ENCODE measurements around the gene GNA12.

The GNA12 gene

DNA sequence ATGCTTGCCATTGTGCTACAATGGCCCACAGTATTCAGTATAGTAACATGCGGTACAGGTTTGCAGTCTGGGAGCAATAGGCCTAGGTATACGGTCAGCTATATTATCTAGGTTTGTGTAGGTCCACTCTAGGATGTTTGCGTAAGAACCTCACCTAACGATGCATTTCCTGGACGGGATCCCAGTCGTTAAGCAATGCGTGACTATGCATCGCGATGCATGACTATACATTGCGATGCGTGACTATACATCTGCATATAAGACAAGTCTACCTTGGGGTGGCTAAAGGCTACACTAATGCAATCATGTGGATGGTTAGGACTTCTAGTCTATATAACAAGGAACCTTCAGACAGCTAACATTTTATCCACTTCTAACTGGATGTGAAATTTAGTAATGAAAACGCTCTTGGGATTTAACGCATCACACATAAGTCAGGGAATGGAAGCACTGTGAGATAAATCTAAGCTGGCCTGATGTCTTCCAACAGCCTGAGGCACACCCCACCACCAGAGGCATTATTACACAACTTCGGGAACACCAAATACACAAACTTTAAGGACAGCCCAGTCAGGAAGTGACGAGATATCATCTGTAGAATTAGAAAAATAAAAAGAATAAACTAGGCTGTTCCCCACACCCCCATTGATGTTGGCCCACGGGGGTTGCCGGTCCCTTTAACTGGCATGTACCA is 9.2 kb downstream of the GNA12 start:
- no peak for DNase-seq

DNA sequence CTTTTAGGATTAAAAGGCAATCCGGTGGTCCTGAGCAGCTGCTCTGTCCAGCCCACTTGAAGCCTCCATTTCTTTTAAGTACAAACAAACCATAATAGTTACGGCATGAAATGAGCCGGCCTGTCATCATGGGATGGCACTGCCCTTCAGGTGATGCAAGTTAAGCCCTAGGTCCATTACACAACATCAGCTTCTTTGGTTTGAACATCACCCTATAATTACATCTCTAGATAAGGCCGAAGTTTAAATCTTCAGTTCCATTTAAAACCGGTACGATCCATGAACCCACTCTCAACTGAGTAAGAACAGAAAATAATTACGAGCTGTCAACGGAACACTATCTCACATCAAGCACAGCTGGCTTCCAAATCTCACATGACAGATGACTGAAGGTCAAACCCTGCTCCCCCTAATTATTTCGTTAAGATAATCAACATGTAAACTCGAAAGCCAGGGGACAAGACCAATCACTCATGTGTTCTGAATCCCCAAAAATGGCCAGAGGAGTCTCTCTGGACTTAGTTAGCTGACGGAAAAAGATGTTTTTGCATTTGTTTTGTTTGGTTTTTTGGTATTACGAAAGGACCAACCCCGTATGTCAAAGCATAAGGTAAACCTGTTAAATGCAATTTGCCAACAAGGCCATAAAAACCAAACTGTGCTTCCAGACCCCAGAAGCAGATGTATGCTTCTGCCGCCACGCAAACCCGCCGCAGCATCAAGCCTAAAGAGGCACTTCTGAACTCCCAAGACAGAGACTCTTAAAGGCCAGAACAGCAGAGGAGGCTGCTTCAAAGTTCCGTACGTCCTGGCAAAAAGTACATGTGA is 10.8 kb downstream of the GNA12 start:
- DNase-seq, result no peak

DNA sequence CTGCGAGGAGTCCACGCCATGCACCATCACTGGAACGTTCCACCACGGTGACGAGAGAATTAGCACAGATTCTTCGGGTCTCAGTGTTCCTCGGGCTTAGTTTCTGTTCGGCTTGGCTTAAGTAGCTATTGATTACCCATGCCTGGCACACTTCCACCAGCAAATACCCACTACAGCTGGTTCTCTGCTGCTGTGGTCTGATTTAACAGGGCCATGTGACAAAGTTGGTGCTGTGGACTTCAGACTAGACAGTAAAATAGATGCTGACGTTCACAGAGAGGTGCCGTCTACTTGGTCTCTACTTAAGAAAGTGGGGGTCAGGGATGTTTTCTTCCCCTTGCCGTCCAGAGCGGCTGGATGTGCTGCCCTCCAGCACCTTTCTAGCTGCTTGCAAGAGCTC is 11.6 kb downstream of the GNA12 start:
- DNase-seq, result no peak

DNA sequence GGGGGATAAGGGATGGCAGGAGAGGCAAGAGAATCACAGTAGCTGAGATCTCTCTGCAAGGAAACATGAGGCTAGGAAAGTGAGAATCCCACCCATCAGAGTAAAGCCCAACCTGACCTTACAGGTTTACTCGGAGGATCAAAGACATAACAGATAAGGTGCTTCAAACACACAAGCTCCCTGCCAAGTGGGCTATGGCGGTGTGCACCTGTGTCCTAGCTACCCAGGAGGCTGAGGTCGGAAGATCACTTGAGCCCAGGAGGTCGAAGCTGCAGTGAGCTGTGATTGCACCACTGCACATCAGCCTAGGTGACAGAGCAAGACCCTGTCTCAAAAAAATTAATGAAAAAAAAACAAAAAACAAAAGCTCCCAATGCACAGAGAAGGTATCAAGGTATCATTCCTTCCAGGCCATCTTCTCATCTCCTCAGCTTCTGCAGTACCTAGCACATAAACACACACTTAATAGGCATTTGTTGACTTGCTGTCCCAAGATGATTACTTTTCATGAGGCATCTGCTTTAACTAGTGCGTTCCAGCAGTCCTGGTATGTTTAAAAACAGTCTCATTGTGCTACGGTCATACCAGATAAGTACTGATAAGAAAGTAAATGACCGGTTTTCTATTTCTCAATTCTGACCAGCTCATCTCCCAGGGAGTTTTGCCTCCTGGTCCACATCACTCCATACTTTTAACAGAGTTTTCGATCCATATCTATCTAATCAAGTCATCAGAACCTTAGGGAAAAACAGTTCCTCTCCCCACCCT is 13.3 kb downstream of the GNA12 start:
- no peak for DNase-seq

DNA sequence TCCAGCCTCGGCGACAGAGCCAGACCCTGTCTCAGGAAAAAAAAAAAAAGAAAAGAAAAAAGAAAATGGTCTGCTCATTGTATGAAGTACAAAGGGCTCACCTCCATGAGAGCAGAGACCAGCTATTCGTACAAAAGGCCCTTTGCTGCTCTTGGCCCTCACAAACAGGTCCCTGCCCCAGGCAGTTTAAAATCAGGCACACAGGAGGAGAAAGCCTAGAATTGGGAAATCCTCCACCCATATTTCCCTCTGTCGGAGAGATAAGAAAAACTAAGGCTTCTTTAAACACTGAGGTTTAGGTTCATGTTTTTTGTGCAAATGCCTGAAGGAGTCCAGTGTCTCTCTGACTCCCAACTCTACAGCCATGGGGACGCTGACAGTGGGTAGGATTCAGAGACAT is 15.1 kb downstream of the GNA12 start:
- DNase-seq, result no peak

DNA sequence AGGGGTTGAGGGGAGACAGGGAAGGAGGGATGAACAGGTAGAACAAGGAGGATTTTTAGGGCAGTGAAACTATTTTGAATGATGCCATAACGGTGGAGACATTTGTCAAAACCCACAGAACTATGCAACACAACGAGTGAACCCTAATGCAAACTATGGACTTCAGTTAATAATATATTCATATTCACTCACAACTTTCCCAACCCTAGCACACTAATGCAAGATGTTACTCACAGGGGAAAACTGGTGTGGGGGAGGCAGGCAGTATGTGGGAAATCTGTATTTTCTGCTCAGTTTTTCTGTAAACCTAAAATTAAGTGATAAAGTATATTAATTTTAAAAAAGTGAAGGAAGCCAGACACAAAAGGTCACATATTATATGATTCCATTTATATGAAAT is 17.3 kb downstream of the GNA12 start:
- no peak for DNase-seq

DNA sequence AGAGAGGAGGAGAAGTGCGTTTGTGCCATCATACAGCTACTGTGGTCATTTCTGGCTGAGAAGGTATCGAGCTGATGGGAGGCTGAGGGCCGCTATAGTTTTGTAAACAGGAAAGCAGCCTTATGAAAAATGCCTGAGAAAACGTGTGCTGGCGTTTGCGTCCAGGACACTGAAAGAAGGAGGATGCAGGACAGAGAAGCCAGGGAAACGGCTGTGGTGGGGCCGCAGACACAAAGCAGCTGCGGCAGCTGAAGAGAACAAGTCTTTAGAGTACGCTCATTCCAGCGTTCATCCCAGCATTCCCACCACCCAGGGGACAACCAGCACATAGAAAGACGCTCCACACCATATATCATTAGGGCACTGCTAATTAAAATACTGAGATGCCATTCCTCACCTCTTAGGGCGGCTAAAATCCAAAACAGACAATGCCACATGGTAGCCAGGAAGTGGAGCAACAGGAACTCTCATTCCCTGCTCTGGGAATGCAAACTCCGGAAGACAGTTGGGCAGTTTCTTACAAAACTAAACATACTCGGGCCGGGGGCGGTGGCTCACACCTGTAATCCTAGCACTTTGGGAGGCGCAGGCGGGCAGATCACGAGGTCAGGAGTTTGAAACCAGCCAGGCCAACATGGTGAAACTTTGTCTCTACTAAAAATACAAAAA is 18.4 kb downstream of the GNA12 start:
- DNase-seq, result no peak

DNA sequence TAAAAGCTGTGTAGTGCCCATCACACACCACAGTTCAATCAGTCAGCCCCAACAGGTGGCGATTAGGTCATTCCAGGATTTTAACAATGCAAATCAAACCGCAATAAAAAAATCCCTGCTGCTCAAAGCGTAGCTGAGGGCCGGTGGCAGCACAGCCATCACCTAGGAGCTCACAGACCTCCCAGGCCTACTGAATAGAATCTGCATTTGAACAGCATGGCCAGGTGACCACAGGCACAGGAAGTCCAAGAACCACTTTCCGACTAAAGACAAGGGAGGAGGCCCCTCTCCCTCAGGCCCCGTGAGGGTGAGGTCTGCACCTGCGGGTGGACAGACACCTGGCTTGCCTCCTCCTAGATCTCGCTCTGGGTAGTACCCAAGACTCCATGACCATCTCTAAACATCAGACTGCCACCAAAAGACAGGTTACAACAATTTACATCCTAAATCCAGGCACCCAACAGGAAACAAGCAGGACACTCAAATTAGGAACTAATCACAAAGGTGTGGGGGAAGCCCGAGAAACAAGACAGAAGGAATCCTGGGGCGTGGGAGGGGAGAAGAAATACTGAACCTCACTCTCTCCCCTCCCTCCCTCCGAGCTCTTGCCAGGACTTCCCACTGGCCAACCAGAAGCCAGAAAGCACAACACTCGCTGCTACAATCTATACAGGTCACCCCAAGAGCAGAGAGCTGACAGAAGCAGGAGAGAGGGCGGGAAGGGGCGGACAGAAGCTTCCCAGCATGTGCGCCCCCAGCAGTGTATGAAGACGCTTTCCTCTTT is 19.2 kb downstream of the GNA12 start:
- no peak for DNase-seq

DNA sequence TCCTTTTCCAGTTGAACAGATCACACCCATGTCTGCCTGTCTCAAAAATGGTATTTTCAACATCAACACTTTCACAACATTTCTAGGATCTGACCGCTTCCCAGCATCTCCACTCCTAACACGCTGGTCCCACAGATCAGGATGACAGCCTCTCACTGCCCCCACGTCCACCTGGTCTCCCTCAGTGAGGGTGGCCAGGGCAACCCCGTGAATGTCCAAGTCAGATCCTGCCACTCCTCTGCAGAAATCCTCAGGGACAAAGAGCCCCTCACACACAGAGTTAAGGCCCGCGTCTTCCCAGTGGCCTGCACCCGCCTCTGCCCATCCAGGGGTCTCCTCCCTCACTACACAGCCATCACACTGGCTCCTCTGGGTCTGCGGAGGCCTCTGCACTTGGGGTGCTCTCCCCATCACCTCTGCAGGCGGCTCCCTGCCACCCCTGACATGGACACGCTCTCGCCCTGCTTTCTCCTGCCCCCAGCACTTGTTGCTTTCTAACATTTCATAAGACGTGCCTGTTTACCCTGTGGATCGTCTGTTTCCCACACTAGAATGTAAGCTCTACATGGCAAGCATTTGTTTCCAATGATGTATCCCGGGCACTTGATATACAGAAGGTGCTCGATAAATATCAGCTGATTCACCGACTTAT is 20.0 kb downstream of the GNA12 start:
- no peak for DNase-seq

DNA sequence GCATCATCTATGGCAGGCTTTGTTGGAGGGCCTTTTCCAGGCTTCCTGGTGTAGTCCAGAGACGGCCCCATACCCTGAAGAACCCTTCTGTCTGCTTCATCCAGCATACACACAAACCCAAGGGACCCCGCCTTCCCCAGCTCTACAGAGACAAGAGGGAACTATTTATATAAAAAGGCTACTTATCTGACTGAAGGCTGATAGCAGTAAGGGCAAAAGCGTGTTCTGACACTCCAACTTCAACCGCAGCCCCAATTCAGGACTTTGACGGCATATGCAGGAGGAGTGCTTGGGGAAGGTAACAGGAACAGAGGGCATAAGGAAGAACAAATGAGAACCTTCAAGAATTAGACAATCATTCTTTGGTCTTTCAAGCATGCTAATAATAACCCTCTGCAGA is 21.0 kb downstream of the GNA12 start:
- no peak for DNase-seq

DNA sequence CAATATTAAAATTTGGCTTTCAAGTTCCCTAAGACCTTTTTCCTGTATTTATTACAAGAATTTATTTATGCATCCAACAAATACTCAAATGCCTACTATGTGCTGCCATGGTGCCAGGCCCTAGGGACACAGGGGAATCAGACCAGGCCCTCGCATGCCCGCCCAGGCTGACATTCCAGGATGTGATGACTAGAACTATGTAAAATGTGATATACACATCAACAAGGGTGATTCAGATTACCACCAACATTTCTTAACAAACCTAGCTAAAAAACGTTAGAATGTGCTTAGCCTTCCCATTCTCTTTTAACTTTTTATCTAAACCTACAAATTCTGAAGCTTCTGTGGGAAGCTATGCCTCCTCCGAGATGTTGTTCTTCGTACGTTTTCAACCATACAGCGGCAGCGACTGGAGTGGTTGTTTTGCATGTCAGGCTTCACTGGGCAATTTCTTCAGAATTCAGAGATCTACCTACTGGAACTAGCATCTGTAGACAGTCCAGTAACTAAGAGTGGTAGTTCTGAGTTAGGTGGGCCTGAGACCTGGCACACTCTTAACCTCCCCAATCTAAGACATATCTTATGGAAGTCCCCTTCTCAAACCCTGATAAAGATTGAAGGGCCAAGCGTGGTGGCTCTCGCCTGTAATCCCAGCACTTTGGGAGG is 22.1 kb downstream of the GNA12 start:
- no peak for DNase-seq

DNA sequence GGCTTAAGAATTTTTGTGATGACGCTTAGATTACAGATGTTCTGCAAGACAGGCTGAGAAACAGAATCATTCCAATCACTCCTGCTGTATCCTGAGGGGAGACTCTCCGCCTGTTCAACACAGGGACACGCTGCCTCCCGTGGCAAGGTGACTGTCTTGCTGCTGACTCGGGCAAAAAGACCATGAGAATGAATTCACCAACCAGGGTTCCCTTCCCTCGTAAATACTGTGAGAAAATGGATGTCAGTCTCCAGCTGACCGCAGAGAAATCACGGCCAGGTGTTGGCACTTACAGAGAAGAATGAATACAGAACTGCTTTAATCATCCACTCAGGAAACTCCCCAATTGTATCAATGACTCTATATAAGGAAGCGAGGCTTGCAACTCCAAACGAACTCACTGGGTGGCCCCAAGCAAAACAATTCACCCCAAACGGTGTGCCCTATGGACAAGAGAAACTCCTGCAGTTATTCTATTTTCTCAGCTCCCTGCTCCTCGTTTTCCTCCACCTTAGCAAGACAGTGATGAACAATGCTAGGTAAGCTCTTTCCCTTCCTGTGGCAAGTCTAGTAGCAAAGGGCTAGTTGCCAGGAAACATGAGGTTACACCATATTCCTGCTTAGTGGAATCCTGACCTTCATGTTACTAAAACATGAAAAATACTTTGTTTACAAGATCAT is 22.8 kb downstream of the GNA12 start:
- DNase-seq, result peak; percentile 39

DNA sequence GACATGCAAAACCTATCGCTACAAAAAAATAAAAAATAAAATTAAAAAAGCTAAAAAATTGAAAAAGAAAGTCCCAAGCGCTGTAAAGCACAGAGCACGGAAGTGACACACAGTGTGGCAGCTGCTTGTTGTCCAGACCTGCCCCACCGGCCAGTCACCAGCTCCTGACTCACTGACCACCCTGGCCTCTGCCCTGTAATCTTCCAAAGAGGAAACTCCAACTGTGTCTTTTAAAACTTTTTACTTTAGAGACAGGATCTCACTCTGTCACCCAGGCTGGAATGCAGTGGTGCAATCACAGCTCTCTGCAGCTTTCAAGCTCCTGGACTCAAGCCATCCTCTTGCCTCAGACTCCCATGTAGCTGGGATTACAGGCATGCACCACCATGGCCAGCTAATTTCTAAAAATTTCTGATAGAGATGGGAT is 23.6 kb downstream of the GNA12 start:
- no peak for DNase-seq

DNA sequence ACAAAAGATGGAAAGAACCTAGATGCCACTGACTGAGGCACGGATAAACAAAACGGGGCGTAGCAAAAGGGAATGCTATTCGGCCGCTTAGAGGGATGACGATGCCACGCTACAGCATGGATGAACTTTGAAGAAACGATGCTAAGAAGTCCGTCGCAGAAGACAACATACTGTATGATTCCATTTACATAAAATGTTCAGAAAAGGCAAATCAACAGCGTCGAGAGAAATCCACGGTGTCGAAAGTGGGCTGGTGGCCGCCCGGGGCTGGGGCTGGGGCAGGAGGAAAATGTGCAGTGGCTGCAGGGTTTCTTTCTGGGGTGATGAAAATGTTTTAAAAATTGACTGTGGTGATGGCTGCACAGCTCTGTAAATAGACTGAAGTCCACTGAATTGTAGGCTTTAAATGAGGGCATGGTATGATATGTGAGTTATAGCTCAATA is 24.1 kb downstream of the GNA12 start:
- DNase-seq, result no peak

DNA sequence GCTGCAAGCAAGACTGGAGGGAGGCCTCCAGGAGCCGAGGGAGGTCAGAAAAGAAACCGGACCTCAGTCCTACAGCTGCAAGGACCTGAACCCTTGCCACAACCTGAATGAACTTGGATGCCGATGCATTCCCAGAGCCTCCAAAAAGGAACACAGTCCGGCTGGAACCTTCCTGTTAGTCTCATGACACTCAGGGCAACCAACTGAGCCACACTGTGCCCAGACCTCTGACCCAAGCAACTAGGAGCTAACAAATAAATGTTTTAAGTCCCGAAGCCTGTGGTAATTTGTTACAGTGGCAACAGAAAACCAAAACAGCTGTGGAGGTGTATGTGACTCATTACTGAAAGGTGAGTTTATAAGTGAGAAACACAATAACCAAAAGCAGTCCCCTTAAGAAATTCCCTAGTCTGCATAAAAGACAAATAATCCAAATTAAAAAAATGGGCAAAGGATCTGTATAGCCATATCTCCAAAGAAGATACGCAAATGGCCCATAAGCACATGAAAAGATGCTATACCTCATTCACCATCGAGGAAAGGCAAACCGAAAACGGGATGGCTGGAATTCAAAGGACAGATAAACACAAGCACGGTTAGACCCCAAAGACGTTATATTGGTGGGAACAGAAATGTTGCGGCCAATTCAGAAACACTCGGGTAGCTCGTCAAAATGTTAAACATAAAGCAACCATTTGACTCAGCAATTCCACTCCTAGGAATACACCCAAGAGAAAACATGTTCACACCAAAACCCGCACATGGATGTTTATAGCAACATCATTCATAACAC is 24.8 kb downstream of the GNA12 start:
- no peak for DNase-seq

DNA sequence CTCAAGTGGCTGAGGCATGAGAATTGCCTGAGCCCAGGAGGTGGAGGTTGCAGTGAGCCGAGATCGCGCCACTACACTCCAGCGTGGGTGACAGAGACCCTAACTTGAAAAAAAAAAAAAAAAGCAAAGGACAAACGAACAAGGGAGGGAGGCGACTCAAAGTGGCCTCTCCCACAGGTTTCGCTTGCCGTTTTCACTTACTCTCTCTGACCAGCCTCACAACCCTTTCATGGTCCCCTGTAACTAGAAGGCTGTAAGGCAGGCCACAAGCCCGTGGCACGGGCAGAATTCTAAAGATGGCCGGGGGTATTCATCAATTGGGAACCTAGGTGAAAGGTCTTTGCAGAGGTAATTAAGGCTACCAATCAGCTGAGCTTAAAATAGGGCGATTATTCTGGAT is 25.5 kb downstream of the GNA12 start:
- no peak for DNase-seq

DNA sequence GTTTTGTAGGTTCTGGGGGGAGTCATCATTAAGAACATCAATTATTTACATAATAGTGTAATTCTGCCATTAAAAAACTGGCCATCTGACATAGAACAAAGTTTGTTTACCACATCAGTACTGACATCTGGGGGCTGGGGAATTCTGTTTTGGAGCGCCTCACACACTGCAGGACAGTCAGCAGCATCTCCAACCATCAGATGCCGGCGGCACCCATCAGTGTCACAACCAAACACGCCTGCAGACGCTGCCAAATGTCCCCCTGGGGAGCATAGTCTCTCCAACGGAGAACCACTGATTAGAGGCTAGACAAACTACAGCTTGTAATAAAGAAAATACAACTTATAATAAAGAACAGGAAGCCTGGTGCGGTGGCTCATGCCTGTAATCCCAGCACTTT is 26.0 kb downstream of the GNA12 start:
- DNase-seq, result no peak

DNA sequence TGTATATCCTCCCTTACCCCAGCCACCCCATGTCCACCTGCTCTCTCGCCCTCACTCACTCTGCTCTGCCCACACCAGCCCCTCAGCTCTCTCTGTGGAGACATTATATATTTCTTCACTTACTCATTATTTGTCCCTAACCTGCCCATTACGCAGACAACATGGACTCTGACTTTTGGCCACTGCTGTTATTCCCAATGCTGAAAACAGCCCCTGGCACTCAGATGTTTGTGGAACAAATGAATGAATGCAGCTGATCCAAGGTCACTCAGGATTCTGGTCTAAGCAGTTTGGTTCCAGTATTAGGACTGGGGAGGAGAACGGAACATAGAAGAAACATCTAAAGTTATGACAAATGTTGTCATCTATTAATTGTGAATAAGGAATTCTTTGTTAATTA is 26.7 kb downstream of the GNA12 start:
- no peak for DNase-seq

DNA sequence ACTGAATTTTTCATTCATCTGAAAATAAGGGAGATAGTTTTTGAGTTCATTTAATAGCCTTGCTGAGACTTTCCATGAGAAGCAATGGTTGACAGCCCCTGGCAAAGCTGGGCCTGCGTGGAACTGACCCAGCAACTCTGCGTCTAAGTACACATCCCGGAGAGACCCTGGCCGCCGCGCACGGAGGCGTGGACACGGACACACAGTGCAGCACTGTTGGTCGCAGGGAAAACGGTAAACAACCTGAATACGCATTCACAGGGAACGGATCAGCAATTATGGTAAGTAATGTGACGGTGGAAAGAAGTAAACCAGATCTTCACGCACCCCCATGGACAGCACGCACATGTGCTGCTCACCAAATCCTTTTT is 28.2 kb downstream of the GNA12 start:
- no peak for DNase-seq

All from eye (tissue), 1 donor.